SKM-1 (cell line): ENCODE results near the gene NOM1.

Experiments
- DNase-seq: peaks from one replicate; lab custom pipeline; 2025; ENCODE audit not compliant: unreplicated experiment; lab: John Stamatoyannopoulos, UW

Gene NOM1

GRCh38 chr7:157014635-157015555 is 65.4 kb downstream of the NOM1 start:
- DNase-seq: no peak

GRCh38 chr7:157016024-157016351 is 66.5 kb downstream of the NOM1 start:
- no peak for DNase-seq

- DNase-seq: no peak
Observed at GRCh38 chr7:157016352-157017041, 67.0 kb downstream of the NOM1 start.

- DNase-seq: no peak
Observed at GRCh38 chr7:157017149-157017548, 67.6 kb downstream of the NOM1 start.

GRCh38 chr7:157017603-157018327 is 68.3 kb downstream of the NOM1 start:
- DNase-seq: no peak

- DNase-seq: no peak
Observed at GRCh38 chr7:157018328-157018996, 69.0 kb downstream of the NOM1 start.

GRCh38 chr7:157018997-157019608 is 69.6 kb downstream of the NOM1 start:
- no peak for DNase-seq

GRCh38 chr7:157019718-157020451 is 70.4 kb downstream of the NOM1 start:
- DNase-seq: no peak

- no peak for DNase-seq
Observed at GRCh38 chr7:157020514-157021070, 71.1 kb downstream of the NOM1 start.

GRCh38 chr7:157021071-157021870 is 71.8 kb downstream of the NOM1 start:
- no peak for DNase-seq

GRCh38 chr7:157021871-157022680 is 72.6 kb downstream of the NOM1 start:
- DNase-seq: no peak
